Astrocyte of the cerebellum (primary cell): ENCODE results near the gene NRG4.
"Not testable (repeated sequence)": the region's sequence is repeated elsewhere in the genome, so short reads cannot be mapped to it uniquely, and the experiment has no call there.

Source experiments
- DNase-seq: peaks from one replicate; pipeline ENCODE4 v3.0.0-alpha.2; 2011; ENCODE audit warnings: low read depth
- H3K4me3 ChIP-seq: 2 replicates; pipeline ENCODE4 v1.5.1; 2011; ENCODE audit warnings: mild to moderate bottlenecking, low read depth, low read length, moderate library complexity
- CTCF ChIP-seq: IDR thresholded peaks from 2 replicates; pipeline ENCODE4 v1.5.1; 2012; ENCODE audit warnings: low read length, low read depth, moderate library complexity, mild to moderate bottlenecking; ENCODE audit errors: missing control alignments
- in situ Hi-C: cut with HindIII; loops from 2 replicates; pipeline ENCODE4 v1.10.0; 2017; ENCODE audit warnings: low sequenced_read_pairs

Gene NRG4

GRCh38 chr15:76032046-76032445 lies 19.8 kb upstream of the NRG4 start:
- no peak for DNase-seq
- TF ChIP-seq CTCF = no peak
- in situ Hi-C loops = no loop called here
- no peak overlapping the region for H3K4me3 ChIP-seq

- in situ Hi-C loops = no loop called here
- no peak for TF ChIP-seq CTCF
- H3K4me3 ChIP-seq = no peak overlapping the region
- DNase-seq = no peak
These were observed 12.0 kb upstream of the NRG4 start for GRCh38 chr15:76024021-76024768.

- in situ Hi-C loops, DNase-seq: not testable (repeated sequence)
These were observed 1.2 kb upstream of the NRG4 start for GRCh38 chr15:76013470-76013869.

GRCh38 chr15:76010613-76011012 lies 1.6 kb downstream of the NRG4 start:
- TF ChIP-seq CTCF = no peak
- DNase-seq = no peak
- no peak overlapping the region for H3K4me3 ChIP-seq
- in situ Hi-C loops = no loop called here

More at GRCh38 chr15:76013470-76013869, 1.2 kb upstream of the NRG4 start:
- H3K4me3 ChIP-seq = not testable (repeated sequence)

GRCh38 chr15:76006136-76006778 lies 6.0 kb downstream of the NRG4 start:
- DNase-seq = peak; percentile 15
- no peak for TF ChIP-seq CTCF
- in situ Hi-C loops = no loop called here

GRCh38 chr15:76003364-76003763 lies 8.9 kb downstream of the NRG4 start:
- no peak overlapping the region for H3K4me3 ChIP-seq
- TF ChIP-seq CTCF = no peak
- in situ Hi-C loops = no loop called here
- DNase-seq = no peak

More at GRCh38 chr15:76006136-76006778, 6.0 kb downstream of the NRG4 start:
- no peak overlapping the region for H3K4me3 ChIP-seq

- no peak for TF ChIP-seq CTCF
- no peak overlapping the region for H3K4me3 ChIP-seq
- in situ Hi-C loops = no loop called here
- no peak for DNase-seq
These were observed 16.6 kb downstream of the NRG4 start for GRCh38 chr15:75995611-75996010.
